Kidney (tissue), 14 donors: ENCODE data around the gene RPS21. TPM values are rescaled to one million over a fixed set of nuclear protein-coding genes. Genes with fewer than 3 reads are reported as not detected.

Experiments
- DNase-seq, 5 donors: peaks; one replicate each; pipeline ENCODE4 v3.0.0-alpha.2; 2013 to 2020
- FAIRE-seq: peaks from 2 replicates; lab custom pipeline; 2012; peaks lifted over from hg19 to GRCh38; lab: Jason Lieb, UNC
- H3K27ac ChIP-seq, 2 donors: one replicate each; pipeline ENCODE4 v1.7.0; 2013; ENCODE audit warnings: low read depth in 2 of 2, low read length in 2 of 2, inconsistent platforms in 1 of 2
- H3K27me3 ChIP-seq: one replicate; pipeline ENCODE4 v1.7.1; 2013; ENCODE audit warnings: low read length, inconsistent platforms; ENCODE audit not compliant: control insufficient read depth, insufficient read depth
- H3K36me3 ChIP-seq, 3 donors: one replicate each; pipeline versions ENCODE4 v1.7.0 to v1.7.1; 2013; ENCODE audit warnings: low read length in 3 of 3, control low read depth in 1 of 3, inconsistent platforms in 1 of 3; ENCODE audit not compliant: insufficient read depth in 3 of 3, control insufficient read depth in 2 of 3
- H3K4me1 ChIP-seq, 3 donors: one replicate each; pipeline versions ENCODE4 v1.7.0 to v1.7.1; 2013; ENCODE audit warnings: low read length in 3 of 3, inconsistent platforms in 1 of 3, low read depth in 1 of 3; ENCODE audit not compliant: control insufficient read depth in 2 of 3, insufficient read depth in 2 of 3
- H3K4me3 ChIP-seq, 3 donors: one replicate each; pipeline versions ENCODE4 v1.7.0 to v1.8.1; 2013; ENCODE audit warnings: low read length in 3 of 3, control low read depth in 1 of 3, inconsistent platforms in 1 of 3
- H3K9ac ChIP-seq, 3 donors: one replicate each; pipeline versions ENCODE4 v1.7.0 to v1.7.1; 2013; ENCODE audit warnings: low read length in 3 of 3, control low read depth in 1 of 3, inconsistent platforms in 1 of 3
- H3K9me3 ChIP-seq, 3 donors: one replicate each; pipeline versions ENCODE4 v1.7.0 to v1.7.1; 2013; ENCODE audit warnings: low read length in 3 of 3, control low read depth in 1 of 3, inconsistent platforms in 1 of 3; ENCODE audit not compliant: control insufficient read depth in 2 of 3, insufficient read depth in 1 of 3
- CTCF ChIP-seq: IDR thresholded peaks from 3 replicates; pipeline ENCODE4 v1.5.1; 2012; ENCODE audit warnings: mild to moderate bottlenecking, moderate library complexity, borderline replicate concordance; ENCODE audit not compliant: insufficient read depth; ENCODE audit errors: extremely low read depth
- intact Hi-C: fragments of 100-400 bp; cut with DNase I; formaldehyde crosslinking; loops from one replicate; pipeline ENCODE4 v1.11.1; 2022
- polyA plus RNA-seq: library from polyadenylated mRNA; stranded (reverse); fragments of 350-450 nt; fragmentation: Illumina TruSeq; extraction: RNeasy Lipid Tissue Mini Kit (QIAGEN cat#74804); gene quantifications from one replicate; pipeline ENCODE4 v1.2.3, GENCODE V29; 2014; ENCODE audit warnings: low read depth, low replicate concordance; ENCODE audit not compliant: insufficient read depth
- total RNA-seq: library from RNA; stranded (reverse); fragmentation: NEBNext Ultra II Directional; extraction: Animal tissue kit (Norgen Biotek cat#: 25700); gene quantifications from one replicate; pipeline ENCODE4 v1.2.1, GENCODE V29; 2021
- donor health status: control.
- donor health status: control.
- donor health status: control.
- donor health status: control.
- donor health status: control.
- donor health status: DM: yes; HTN: yes; CAD: no.
- donor health status: Normal renal cell carcinoma (clear cell type).

The RPS21 gene
- total and polyA plus RNA-seq, 2 donors from 2014 or later, result 1,221 to 2,336 TPM

GRCh38 chr20:62381842-62382241, 5.1 kb upstream of the RPS21 start:
- intact Hi-C loops, result no loop called here
- Histone ChIP-seq H3K27ac (peak overlapping the region in 1 of 2 donors; percentile 9), H3K4me3 (peak overlapping the region in 1 of 3 donors; percentile 30), H3K9me3 (peaks cover 0 to 3% (median 0%) of the 10 kb centered on the region in 3 donors), H3K36me3 (peaks cover 4 to 5% (median 4%) of the 10 kb centered on the region in 3 donors), H3K9ac (no peak overlapping the region), H3K4me1 (peaks cover 0 to 17% (median 8%) of the 10 kb centered on the region in 3 donors), H3K27me3 (no peaks in the 10 kb centered on the region)
- DNase-seq (no peak), FAIRE-seq (no peak)
- no peak for TF ChIP-seq CTCF

GRCh38 chr20:62382306-62383198, 4.4 kb upstream of the RPS21 start:
- TF ChIP-seq CTCF, result peak; percentile 93
- no peaks in the 10 kb centered on the region for H3K27me3 ChIP-seq
- H3K9me3 ChIP-seq, result peaks cover 0 to 3% (median 0%) of the 10 kb centered on the region in 3 donors
- intact Hi-C loops, result no loop called here
- DNase-seq (peak in 4 of 5 donors; percentile 85 to 90 (median 88)), FAIRE-seq (no peak)
- H3K4me1 ChIP-seq, result peaks cover 0 to 15% (median 6%) of the 10 kb centered on the region in 3 donors
- no peak overlapping the region for H3K9ac ChIP-seq
- peaks cover 4 to 5% (median 4%) of the 10 kb centered on the region in 3 donors for H3K36me3 ChIP-seq
- peak overlapping the region in 1 of 3 donors; percentile 30 for H3K4me3 ChIP-seq
- H3K27ac ChIP-seq, result no peak overlapping the region

- TF ChIP-seq CTCF, result no peak
- Histone ChIP-seq H3K4me3 (peak overlapping the region; percentile 80 to 90 (median 86)), H3K27ac (peak overlapping the region; percentile 51 to 93), H3K27me3 (no peaks in the 10 kb centered on the region), H3K36me3 (peaks cover 3 to 12% (median 5%) of the 10 kb centered on the region in 3 donors), H3K9ac (peak overlapping the region; percentile 41 to 91 (median 88)), H3K4me1 (peaks cover 0 to 16% (median 16%) of the 10 kb centered on the region in 3 donors), H3K9me3 (no peaks in the 10 kb centered on the region)
- no peak for FAIRE-seq
- intact Hi-C loops, result no loop called here
- peak in 1 of 5 donors; percentile 11 for DNase-seq
Observed at GRCh38 chr20:62387219-62387913, 463 bp downstream of the RPS21 start.
